Measurements from ENCODE around the gene SLC16A2.

DNA sequence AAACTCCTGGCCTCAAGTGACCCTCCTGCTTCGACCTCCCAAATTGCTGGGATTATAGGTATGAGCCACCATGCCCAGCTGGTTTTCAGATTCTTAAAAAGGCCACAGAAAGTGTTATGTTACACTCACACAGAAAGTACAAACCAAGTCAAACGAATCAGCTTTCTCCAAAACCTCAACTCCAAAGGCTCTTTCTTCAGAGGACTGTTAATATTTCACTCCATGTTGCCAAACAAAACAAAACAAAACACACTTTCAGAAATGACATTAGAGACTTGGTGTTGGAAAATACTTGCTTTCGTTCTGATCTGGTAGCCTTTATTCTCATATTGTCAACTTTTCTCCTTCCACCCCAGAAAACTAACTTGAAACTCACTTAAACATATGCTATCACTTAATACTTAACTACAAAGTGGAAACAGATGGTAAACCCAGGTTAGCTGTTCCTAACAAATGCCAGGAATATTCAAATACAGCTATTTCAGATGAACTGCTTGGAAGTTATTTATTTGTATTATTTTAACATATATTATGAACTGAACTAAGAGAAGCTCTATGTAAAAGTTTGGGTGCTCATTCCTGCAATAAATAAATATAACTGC, 158.4 kb downstream of the SLC16A2 start:
- TF ChIP-seq, protein P1, sequence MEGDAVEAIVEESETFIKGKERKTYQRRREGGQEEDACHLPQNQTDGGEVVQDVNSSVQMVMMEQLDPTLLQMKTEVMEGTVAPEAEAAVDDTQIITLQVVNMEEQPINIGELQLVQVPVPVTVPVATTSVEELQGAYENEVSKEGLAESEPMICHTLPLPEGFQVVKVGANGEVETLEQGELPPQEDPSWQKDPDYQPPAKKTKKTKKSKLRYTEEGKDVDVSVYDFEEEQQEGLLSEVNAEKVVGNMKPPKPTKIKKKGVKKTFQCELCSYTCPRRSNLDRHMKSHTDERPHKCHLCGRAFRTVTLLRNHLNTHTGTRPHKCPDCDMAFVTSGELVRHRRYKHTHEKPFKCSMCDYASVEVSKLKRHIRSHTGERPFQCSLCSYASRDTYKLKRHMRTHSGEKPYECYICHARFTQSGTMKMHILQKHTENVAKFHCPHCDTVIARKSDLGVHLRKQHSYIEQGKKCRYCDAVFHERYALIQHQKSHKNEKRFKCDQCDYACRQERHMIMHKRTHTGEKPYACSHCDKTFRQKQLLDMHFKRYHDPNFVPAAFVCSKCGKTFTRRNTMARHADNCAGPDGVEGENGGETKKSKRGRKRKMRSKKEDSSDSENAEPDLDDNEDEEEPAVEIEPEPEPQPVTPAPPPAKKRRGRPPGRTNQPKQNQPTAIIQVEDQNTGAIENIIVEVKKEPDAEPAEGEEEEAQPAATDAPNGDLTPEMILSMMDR (IDR thresholded peaks at IDR 0.05; ENCODE audit: low read length), result no peak
- no peak for TF ChIP-seq EZH2 (optimal IDR thresholded peaks at IDR 0.05; ENCODE audit: low read depth, low read length)

Data from MM.1S (cell line).